Mucosa of rectum (tissue), 2 donors: ENCODE data around the gene ACAP2.

ENCODE experiments used
- H3K27ac ChIP-seq, 2 donors: one replicate each; pipeline ENCODE4 v1.7.0; 2013; ENCODE audit warnings: inconsistent platforms in 2 of 2, low read depth in 2 of 2, low read length in 2 of 2
- H3K27me3 ChIP-seq, 2 donors: one replicate each; pipeline ENCODE4 v1.7.0; 2013; ENCODE audit warnings: low read length in 2 of 2; ENCODE audit not compliant: control insufficient read depth in 2 of 2, insufficient read depth in 2 of 2
- H3K36me3 ChIP-seq, 2 donors: one replicate each; pipeline ENCODE4 v1.7.0; 2013; ENCODE audit warnings: low read length in 2 of 2; ENCODE audit not compliant: control insufficient read depth in 2 of 2, insufficient read depth in 2 of 2
- H3K4me1 ChIP-seq, 2 donors: one replicate each; pipeline ENCODE4 v1.7.0; 2013; ENCODE audit warnings: low read length in 2 of 2, mild to moderate bottlenecking in 1 of 2; ENCODE audit not compliant: control insufficient read depth in 2 of 2, insufficient read depth in 2 of 2
- H3K4me3 ChIP-seq, 2 donors: one replicate each; pipeline ENCODE4 v1.7.0; 2013; ENCODE audit warnings: low read length in 2 of 2
- H3K9ac ChIP-seq, 2 donors: one replicate each; pipeline ENCODE4 v1.7.0; 2013; ENCODE audit warnings: low read length in 2 of 2, low read depth in 1 of 2, mild to moderate bottlenecking in 1 of 2
- H3K9me3 ChIP-seq, 2 donors: one replicate each; pipeline ENCODE4 v1.7.0; 2013; ENCODE audit warnings: low read length in 2 of 2; ENCODE audit not compliant: control insufficient read depth in 2 of 2
- donor health status: healthy.
- donor health status: Normal muscosa, but diverticular disease.

The ACAP2 gene

DNA sequence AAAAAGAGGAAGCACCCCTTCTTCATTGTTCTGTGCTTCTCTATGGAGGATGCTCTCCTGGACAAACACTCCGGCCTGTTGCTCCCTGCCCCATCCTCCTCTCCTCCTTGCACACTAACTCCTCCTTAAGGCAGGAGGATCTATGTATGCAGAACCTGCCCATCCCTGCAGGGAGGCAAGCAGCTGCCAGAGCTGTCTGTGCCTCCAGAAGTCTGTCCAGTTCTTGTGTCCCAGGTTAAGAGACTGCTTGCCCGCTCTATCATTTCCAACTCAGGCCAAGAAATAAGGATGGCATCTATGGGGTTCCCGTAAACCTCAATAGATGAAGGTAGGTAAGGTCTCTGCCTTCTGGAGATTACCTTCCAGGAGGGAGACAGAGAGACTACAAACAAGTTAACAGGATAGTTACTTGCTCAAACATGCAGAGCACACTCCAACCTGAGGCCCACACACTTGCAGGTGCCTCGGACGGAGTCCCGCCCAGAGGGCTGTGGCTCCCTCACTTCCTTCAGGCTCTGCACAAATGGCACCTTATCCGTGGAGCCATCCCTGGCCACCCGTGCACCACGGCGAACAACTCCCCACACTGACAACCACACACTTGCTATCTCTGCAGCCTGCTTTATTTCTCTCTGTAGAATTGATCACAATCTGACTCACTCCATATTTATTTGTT, 178.8 kb downstream of the ACAP2 start:
- no peaks in the 10 kb centered on the region for H3K9me3 ChIP-seq
- no peaks in the 10 kb centered on the region for H3K36me3 ChIP-seq
- H3K27me3 ChIP-seq = no peaks in the 10 kb centered on the region
- no peak overlapping the region for H3K4me3 ChIP-seq
- peaks cover 15% of the 10 kb centered on the region in 2 donors for H3K4me1 ChIP-seq
- no peak overlapping the region for H3K9ac ChIP-seq
- no peak overlapping the region for H3K27ac ChIP-seq

DNA sequence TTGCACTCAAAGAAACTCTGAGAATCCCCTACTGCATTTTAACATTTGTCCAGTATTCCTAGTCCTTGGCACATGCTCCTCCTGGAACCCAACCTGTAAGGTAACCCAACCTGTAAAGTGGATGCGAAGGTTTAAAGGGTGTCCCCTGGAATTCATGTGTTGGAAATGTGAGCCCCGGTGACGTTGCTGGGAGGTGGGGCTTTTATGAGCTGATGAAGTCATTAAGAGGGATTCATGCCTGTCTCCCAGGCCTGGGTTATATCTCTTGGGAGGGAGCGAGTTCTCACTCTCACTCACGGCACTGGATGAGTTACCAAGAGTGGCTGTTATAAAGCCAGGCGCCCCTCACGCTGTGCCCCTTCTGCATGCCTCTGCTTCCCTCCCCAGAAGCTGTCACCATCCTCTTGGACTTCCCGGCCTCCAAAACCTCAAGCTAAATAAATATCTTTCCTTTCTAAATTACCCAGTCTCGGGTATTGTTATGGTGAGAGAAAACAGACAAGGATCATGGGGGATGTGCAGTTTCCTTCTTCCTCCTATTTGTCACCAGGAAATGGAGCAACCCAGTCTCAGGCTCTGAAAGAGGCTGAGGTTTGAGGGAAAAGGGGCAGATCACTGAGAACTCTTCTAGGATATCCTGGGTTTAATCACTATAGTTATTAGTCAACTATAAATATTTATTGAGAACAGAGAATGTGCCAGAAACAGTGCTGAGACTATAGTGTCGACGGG, 179.5 kb downstream of the ACAP2 start:
- peaks cover 16 to 18% of the 10 kb centered on the region in 2 donors for H3K4me1 ChIP-seq
- H3K9ac ChIP-seq = no peak overlapping the region
- H3K36me3 ChIP-seq = no peaks in the 10 kb centered on the region
- no peaks in the 10 kb centered on the region for H3K27me3 ChIP-seq
- H3K4me3 ChIP-seq = no peak overlapping the region
- H3K9me3 ChIP-seq = no peaks in the 10 kb centered on the region
- no peak overlapping the region for H3K27ac ChIP-seq

DNA sequence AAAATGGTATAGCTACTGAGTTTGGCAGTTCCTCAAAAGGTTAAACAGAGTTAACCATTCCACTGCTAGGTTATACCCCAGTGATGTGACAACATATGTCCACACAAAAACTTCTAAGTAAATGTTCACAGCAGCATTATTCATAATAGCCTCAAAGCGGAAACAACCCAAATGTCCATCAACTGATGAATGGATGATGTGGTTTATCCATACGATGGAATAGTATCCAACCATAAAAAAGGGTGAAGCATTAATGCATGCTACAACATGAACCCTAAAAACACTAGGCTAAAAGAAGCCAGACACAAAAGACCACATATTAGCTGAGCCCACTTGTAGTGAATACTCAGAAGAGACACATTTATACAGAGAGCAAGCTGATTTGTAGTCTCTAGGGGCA, 180.9 kb downstream of the ACAP2 start:
- Histone ChIP-seq H3K27ac (no peak overlapping the region), H3K27me3 (no peaks in the 10 kb centered on the region), H3K4me3 (no peak overlapping the region), H3K9ac (no peak overlapping the region), H3K36me3 (no peaks in the 10 kb centered on the region), H3K9me3 (no peaks in the 10 kb centered on the region), H3K4me1 (peaks cover 18 to 23% of the 10 kb centered on the region in 2 donors)

DNA sequence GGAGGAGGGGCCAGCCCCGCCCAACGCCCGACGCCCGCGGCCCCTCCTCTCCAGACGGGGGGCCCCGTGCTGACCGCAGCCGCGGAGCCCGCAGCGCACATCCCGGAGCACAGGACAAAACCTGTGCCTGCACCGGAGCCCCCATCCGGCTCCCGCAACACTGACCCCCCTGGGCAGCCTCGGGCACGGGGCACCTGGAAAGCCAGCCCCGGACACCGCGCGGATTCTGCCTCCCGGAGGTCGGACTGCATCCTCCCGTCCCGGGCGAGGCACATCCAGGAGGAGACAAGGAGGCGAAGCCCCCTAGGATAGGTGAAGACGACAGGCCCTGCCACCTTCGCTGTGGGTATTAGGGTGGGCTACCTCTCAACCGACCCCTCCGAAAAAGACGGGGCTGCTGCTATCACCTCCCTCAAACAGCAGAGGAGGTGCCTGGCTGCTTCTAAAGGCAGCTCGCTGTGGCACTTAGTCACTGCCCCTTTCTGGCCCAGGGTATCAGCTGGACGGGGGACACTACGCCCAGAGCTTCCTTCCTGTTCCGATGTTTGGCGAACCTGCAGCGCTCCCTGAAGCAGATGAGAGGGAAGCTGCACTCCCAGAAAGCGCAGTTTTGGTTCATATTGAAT, 182.4 kb downstream of the ACAP2 start:
- Histone ChIP-seq H3K9ac (peak overlapping the region; percentile 61 to 74), H3K36me3 (no peaks in the 10 kb centered on the region), H3K27me3 (no peaks in the 10 kb centered on the region), H3K4me1 (peaks cover 18 to 23% of the 10 kb centered on the region in 2 donors), H3K9me3 (no peaks in the 10 kb centered on the region), H3K4me3 (peak overlapping the region; percentile 61 to 74), H3K27ac (peak overlapping the region; percentile 24 to 26)

DNA sequence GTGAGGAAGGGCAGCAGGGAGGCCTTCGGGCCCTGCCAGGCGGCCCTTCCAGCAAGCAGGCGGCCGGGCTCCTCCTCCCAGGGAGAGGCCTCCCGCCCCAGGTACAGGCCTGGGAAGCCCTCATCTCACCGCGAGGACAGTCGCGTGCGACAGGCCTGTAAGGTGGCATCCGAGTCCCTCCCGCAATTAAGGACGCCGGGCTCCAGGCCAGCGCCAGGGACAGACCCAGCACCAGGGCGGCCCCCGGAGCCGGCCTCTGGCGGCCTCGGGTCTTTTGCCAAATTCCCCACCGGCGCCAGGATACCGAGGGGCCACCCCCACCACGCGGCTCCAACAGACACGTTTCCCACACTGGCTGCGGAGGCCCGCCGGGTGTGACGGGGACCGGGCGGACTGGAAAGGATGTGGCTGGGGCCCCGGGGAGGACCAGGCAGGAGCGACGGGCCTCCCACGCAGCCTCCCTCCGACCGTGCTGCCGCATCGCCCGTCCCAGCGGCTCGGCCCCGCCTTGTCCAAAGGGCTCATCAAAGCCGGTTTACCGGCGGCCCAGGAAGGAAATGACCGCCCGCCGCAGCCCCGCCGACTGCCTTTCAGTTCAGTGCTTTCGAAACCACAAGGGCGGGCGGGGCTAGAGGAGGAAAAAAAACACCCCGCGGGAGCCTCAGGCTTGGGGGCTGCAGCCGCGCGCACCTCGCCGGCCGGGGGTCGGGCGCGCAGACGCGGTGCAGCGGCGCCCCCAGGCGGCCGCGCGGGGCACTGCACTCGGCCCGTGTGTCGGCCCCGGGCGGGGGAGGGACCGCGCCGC, 183.1 kb downstream of the ACAP2 start:
- H3K9me3 ChIP-seq = no peaks in the 10 kb centered on the region
- no peaks in the 10 kb centered on the region for H3K36me3 ChIP-seq
- no peaks in the 10 kb centered on the region for H3K27me3 ChIP-seq
- peak overlapping the region; percentile 69 to 74 for H3K4me3 ChIP-seq
- peaks cover 18 to 23% of the 10 kb centered on the region in 2 donors for H3K4me1 ChIP-seq
- H3K27ac ChIP-seq = peak overlapping the region; percentile 76 to 85
- peak overlapping the region; percentile 52 to 74 for H3K9ac ChIP-seq

DNA sequence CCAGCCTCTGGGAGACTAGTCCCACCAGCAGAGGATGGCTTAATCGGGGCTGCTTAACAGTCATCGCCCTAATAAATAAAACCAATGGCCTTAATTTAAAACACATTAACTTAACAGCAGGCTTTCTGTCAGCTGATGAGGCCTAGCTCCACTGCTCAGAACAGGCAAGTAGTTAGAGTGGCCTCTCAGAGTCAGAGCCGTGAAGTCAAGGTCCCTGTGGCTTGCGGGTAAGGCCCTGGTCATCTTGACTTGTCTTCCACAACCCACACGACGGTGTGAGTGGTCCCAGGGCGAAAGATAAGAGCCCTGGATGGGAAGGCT, 183.7 kb downstream of the ACAP2 start:
- Histone ChIP-seq H3K27me3 (no peaks in the 10 kb centered on the region), H3K4me1 (peaks cover 18 to 23% of the 10 kb centered on the region in 2 donors), H3K27ac (peak overlapping the region; percentile 76 to 85), H3K4me3 (peak overlapping the region; percentile 69 to 74), H3K36me3 (no peaks in the 10 kb centered on the region), H3K9me3 (no peaks in the 10 kb centered on the region), H3K9ac (peak overlapping the region; percentile 52 to 74)

DNA sequence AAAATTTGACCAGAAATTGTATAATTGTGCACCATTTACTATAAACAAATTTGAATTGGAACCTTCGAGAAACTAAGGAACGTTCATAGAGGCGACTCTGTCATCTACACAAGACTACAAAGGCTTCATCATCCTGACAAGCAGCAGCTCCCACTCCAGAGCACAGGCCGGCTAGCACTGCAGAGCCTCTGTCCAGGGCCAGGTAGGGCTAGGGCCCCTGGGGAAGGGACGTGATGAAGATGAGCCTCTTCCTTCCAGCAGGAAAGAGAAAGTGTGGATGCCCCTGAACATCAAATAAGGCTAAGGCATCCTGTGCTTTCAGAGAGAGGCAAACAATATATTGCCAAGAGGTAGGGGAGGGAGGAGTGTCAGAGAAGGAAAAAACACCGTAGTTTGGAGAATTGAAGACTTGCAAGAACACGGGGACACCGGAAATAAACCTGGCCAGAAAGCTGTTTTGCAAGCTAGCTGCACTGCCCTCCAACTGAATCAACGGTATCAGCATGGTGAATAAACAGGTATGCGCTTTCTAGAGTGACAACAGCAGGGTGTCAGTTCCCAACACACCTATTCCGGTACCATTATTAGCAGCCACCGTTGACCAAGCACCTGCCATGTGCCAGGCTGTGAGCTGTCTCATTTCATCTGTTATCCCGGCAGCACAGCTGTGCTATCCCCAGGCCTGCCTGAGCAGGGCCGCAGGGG, 184.2 kb downstream of the ACAP2 start:
- no peak overlapping the region for H3K4me3 ChIP-seq
- H3K36me3 ChIP-seq = no peaks in the 10 kb centered on the region
- no peaks in the 10 kb centered on the region for H3K9me3 ChIP-seq
- H3K27me3 ChIP-seq = no peaks in the 10 kb centered on the region
- peaks cover 18 to 23% of the 10 kb centered on the region in 2 donors for H3K4me1 ChIP-seq
- peak overlapping the region; percentile 52 to 74 for H3K9ac ChIP-seq
- H3K27ac ChIP-seq = peak overlapping the region; percentile 76 to 85

DNA sequence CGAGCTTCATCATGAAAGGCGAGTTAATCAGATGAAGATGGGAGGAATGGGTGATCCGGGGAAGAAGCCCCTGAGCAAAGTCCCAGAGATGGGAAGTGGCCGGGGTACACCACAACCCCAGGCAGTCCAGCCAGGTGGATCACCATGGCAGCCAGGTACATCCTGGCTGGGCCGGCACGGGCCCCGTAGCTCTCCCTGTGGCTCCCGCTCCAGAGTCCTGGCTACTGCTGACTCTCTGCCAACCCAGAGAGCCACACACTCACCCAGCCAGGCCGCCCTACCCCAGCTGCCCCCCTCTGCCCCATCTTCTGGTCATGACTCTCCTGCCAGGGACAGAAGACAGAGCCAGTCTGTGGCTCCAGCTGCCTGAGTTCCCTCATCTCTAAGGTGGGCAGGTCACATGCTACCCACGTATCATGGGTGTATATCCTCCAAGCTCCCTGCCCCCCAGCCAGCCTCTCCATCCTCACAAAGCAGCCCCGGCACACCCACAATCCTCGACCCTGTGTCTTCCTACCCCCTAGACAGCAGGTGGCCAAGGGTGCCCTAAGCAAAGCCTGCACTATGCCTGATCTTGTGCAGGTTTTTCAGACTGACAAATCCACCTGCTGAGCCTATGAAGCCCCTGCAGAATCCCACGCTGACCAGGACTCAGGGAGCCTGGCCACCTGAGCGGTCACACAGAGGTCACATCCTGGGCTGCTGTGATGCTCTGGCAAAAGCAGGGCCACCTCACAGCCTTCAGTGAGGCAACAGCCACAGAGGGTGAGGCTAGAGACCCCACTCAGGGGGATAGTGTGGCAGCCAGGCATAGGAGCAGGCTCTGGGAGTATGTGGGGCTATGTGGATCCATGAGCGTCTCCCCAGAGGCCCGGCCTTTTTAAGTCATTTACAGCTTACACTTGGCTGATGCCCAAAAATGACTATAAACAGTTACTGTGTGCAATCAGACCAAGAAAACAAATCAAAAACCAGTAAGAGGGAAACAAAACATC, 185.1 kb downstream of the ACAP2 start:
- H3K27me3 ChIP-seq = no peaks in the 10 kb centered on the region
- H3K4me3 ChIP-seq = no peak overlapping the region
- H3K36me3 ChIP-seq = no peaks in the 10 kb centered on the region
- H3K4me1 ChIP-seq = peaks cover 18 to 23% of the 10 kb centered on the region in 2 donors
- no peaks in the 10 kb centered on the region for H3K9me3 ChIP-seq
- H3K9ac ChIP-seq = no peak overlapping the region
- peak overlapping the region in 1 of 2 donors; percentile 85 for H3K27ac ChIP-seq
